Midbrain (tissue), 1 donor: Measurements from ENCODE around the gene ZNF85.
"Not testable (repeated sequence)": the region's sequence is repeated elsewhere in the genome, so short reads cannot be mapped to it uniquely, and the experiment has no call there.

ENCODE experiments used
- DNase-seq: peaks from one replicate; lab custom pipeline; 2025; lab: John Stamatoyannopoulos, UW

The ZNF85 gene

GRCh38 chr19:20923077-20923871 lies at the start of gene ZNF85:
TSS of gene ZNF85 (plus strand) at chr19:20923251. CDS start at chr19:20923401, 150 bp downstream.
- peak; percentile 93 for DNase-seq

GRCh38 chr19:20879501-20879900 lies 43.5 kb upstream of the ZNF85 start:
- DNase-seq = no peak

GRCh38 chr19:20912973-20913372 lies 10.1 kb upstream of the ZNF85 start:
- no peak for DNase-seq

GRCh38 chr19:20925481-20925880 lies 2.4 kb downstream of the ZNF85 start:
- DNase-seq = no peak

- no peak for DNase-seq
Observed at GRCh38 chr19:20926796-20927195, 3.7 kb downstream of the ZNF85 start.

- no peak for DNase-seq
Observed at GRCh38 chr19:20928371-20928770, 5.3 kb downstream of the ZNF85 start.

GRCh38 chr19:20936322-20936947 lies 13.4 kb downstream of the ZNF85 start:
- DNase-seq = not testable (repeated sequence)

GRCh38 chr19:20952561-20953095 lies 29.6 kb downstream of the ZNF85 start:
- DNase-seq = not testable (repeated sequence)

- DNase-seq = no peak
Observed at GRCh38 chr19:20964798-20965197, 41.7 kb downstream of the ZNF85 start.

- no peak for DNase-seq
Observed at GRCh38 chr19:20968092-20968491, 45.0 kb downstream of the ZNF85 start.

- DNase-seq = no peak
Observed at GRCh38 chr19:20969498-20969897, 46.4 kb downstream of the ZNF85 start.

GRCh38 chr19:20969898-20970297 lies 46.8 kb downstream of the ZNF85 start:
- no peak for DNase-seq

GRCh38 chr19:20992788-20993187 lies 69.7 kb downstream of the ZNF85 start:
- not testable (repeated sequence) for DNase-seq

- DNase-seq = peak; percentile 95
Observed at GRCh38 chr19:20999731-21000352, 76.8 kb downstream of the ZNF85 start.
